GM10266 (cell line): Measurements from ENCODE around the gene PGP.

Experiments used
- DNase-seq: peaks from one replicate; pipeline ENCODE4 v3.0.0; 2012; ENCODE audit errors: extremely low spot score
- TF ChIP-seq, protein P1 (sequence below): IDR thresholded peaks from 2 replicates; pipeline ENCODE4 v1.5.1; 2012; ENCODE audit warnings: mild to moderate bottlenecking, low read depth; ENCODE audit not compliant: control insufficient read depth, insufficient read depth; ENCODE audit errors: missing control alignments

Gene PGP

DNA sequence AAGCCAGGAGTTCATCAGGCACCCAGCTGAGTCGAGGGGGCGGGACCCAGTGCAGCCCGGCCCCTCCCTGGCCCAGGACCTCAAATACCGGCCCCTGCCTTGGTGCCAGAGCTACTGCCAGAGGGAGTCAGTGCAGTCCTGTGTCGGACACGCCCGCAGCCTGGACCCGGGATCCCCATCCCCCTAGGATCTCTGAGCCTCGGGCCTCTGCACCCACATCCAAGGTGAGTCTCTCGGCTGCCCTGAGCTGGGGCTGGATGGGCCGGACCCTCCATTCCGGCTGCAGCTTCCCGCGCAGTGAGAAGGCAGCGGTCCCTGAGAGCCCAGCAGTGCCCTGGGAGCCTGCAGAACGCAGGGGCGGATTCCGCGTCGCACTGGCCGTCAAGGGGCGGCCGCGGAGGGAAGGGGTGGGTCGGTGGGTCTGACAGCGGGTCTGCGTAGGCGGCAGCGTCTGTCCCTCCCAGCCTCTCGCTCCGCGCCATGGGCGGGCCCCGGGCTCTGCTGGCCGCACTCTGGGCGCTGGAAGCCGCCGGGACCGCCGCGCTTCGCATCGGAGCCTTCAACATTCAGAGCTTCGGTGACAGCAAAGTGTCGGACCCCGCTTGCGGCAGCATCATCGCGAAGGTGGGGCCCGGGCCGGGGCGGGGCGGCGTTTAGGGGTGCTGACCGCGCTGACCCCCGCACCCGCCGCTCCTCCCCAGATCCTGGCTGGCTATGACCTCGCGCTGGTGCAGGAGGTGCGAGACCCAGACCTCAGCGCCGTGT lies 21.9 kb upstream of the PGP start, which contains the start of gene DNASE1L2:
Gene DNASE1L2 (plus strand): TSS at position 108 of the 765 bp plus-strand sequence. CDS start 373 bp downstream, at position 481.
- TF ChIP-seq, protein P1, sequence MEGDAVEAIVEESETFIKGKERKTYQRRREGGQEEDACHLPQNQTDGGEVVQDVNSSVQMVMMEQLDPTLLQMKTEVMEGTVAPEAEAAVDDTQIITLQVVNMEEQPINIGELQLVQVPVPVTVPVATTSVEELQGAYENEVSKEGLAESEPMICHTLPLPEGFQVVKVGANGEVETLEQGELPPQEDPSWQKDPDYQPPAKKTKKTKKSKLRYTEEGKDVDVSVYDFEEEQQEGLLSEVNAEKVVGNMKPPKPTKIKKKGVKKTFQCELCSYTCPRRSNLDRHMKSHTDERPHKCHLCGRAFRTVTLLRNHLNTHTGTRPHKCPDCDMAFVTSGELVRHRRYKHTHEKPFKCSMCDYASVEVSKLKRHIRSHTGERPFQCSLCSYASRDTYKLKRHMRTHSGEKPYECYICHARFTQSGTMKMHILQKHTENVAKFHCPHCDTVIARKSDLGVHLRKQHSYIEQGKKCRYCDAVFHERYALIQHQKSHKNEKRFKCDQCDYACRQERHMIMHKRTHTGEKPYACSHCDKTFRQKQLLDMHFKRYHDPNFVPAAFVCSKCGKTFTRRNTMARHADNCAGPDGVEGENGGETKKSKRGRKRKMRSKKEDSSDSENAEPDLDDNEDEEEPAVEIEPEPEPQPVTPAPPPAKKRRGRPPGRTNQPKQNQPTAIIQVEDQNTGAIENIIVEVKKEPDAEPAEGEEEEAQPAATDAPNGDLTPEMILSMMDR, result no peak
- DNase-seq, result no peak

DNA sequence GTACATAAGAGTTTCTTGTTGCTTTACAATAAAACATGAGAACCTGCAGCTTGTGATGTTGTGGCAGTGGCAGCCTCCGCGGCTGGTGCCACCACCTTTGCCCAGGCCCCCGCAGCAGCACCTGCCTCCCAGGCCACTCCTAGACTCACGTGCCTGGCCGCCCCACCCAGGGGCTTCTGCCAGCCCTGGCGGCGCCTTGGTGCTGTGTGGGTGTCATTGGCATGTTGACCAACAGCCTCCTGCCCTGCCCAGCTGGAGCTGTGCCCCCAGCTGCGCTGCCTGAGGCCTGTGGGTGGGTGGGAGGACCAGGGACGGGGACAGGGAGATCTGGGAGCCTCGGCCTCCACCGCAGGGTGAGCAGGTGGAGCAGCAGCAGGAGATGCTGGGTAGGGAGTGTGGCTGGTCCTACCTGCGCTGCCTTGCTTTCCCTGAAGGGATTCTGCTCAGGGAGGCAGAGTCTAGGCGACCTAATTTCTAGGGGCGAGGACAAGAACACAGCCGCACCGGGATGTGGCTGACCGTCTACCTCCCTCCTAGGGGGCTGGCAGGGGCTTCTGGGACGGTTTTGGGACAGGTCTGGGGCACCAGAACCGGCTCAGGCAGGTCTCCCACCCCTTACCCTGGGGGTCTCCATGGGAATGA lies 21.2 kb upstream of the PGP start:
- TF ChIP-seq, protein P1, result no peak
- DNase-seq, result no peak

GRCh38 chr16:2235234-2235651 lies 20.6 kb upstream of the PGP start:
- TF ChIP-seq, protein P1, result no peak
- no peak for DNase-seq

GRCh38 chr16:2234813-2235170 lies 20.2 kb upstream of the PGP start:
- DNase-seq, result no peak
- TF ChIP-seq, protein P1, result no peak

DNA sequence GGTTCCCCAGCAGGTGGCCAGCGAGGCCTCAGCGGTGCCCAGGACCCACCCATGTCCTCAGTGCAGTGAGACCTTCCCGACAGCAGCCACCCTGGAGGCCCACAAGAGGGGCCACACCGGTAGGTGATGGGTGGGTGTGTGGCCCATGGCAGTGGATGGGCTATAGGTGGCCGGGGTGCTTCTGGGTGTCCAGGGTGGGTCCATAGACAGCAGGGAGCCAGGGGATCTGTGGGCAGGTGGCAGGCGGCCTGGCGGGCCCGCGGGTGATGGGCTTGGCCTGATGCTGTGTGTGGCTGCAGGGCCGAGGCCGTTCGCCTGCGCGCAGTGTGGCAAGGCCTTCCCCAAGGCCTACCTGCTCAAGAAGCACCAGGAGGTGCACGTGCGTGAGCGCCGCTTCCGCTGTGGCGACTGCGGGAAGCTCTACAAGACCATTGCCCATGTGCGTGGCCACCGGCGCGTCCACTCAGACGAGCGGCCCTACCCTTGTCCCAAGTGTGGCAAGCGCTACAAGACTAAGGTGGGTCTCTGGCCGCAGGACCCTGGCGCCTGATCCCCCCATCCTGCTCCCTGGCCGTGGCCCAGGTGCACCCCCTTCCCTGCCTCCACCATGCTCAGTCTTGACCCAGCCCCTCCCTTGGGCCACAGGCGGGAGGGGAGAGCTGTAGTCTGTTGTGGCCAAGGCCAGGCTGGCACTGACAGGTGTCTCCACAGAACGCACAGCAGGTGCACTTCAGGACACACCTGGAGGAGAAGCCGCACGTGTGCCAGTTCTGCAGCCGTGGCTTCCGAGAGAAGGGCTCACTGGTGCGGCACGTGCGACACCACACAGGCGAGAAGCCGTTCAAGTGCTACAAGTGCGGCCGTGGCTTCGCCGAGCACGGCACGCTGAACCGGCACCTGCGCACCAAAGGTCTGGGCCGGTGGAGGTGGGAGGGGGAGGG lies 19.5 kb upstream of the PGP start:
- TF ChIP-seq, protein P1, result no peak
- DNase-seq, result no peak

DNA sequence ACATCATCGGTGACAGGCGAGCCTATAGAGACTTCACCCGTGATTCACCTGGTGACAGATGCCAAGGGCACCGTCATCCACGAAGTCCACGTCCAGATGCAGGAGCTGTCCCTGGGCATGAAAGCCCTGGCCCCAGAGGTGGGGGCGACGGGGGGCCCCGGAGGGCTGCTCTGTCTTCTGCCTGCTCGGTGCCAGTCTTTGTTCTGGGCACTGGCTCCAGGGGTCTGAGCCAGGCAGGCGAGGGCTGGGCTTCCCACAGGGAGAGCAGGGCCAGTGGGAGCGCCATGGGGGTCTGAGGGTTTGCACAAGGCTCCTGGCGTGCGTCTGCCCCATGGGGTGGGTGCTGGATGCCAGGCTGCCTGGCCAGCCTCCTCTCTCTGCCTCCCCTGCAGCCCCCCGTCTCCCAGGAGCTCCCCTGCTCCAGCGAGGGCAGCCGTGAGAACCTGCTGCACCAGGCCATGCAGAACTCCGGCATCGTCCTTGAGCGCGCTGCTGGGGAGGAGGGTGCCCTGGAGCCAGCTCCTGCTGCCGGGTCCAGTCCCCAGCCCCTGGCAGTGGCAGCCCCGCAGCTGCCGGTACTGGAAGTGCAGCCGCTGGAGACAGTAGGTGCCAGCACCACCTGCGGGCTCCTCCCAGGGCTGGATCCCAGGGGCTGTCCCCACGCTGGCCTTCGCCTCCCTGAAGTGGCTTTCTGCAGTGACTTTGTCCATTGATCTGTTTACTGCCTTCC lies 18.6 kb upstream of the PGP start:
- no peak for DNase-seq
- TF ChIP-seq, protein P1, result no peak
